Thymus (tissue), 14 donors: ENCODE measurements around the gene TUBA3C. TPM values are rescaled to one million over a fixed set of nuclear protein-coding genes. Genes with fewer than 3 reads are reported as not detected.
"Not testable (repeated sequence)": the region's sequence is repeated elsewhere in the genome, so short reads cannot be mapped to it uniquely, and the experiment has no call there.

Experiments
- DNase-seq, 9 donors: peaks; one replicate each; pipeline ENCODE4 v3.0.0-alpha.2; 2013; ENCODE audit warnings: low spot score in 9 of 9, low read depth in 6 of 9, missing footprints in 1 of 9
- H3K27ac ChIP-seq, 2 donors: one replicate each; pipeline ENCODE4 v1.5.1; 2013; ENCODE audit warnings: control low read depth in 1 of 2, low read depth in 1 of 2, low read length in 1 of 2, mild to moderate bottlenecking in 1 of 2, moderate library complexity in 1 of 2
- H3K27me3 ChIP-seq, 2 donors: one replicate each; pipeline ENCODE4 v1.5.1; 2013; ENCODE audit warnings: low read length in 1 of 2; ENCODE audit not compliant: control insufficient read depth in 2 of 2, insufficient read depth in 1 of 2
- H3K36me3 ChIP-seq, 2 donors: one replicate each; pipeline ENCODE4 v1.5.1; 2013; ENCODE audit warnings: low read length in 1 of 2, mild to moderate bottlenecking in 1 of 2, moderate library complexity in 1 of 2; ENCODE audit not compliant: control insufficient read depth in 2 of 2, insufficient read depth in 2 of 2
- H3K4me1 ChIP-seq, 2 donors: one replicate each; pipeline ENCODE4 v1.5.1; 2013; ENCODE audit warnings: low read length in 2 of 2; ENCODE audit not compliant: control insufficient read depth in 2 of 2, insufficient read depth in 2 of 2
- H3K4me3 ChIP-seq, 2 donors: one replicate each; pipeline ENCODE4 v1.5.1; 2013; ENCODE audit warnings: low read length in 2 of 2, control low read depth in 1 of 2, mild to moderate bottlenecking in 1 of 2
- H3K9me3 ChIP-seq, 2 donors: one replicate each; pipeline ENCODE4 v1.5.1; 2013; ENCODE audit warnings: low read length in 1 of 2, mild to moderate bottlenecking in 1 of 2; ENCODE audit not compliant: control insufficient read depth in 2 of 2, insufficient read depth in 1 of 2
- WGBS: extraction: QIAGEN DNeasy Blood & Tissue Kit; methylation state at CpG from one replicate; pipeline ENCODE4 v1.1.7; 2013; 5-methylcytosine and 5-hydroxymethylcytosine counted together
- long read RNA-seq, 10 donors: transcript quantifications; one replicate each; lab custom pipeline, GENCODE V29; 2026
- polyA plus RNA-seq: library from polyadenylated mRNA; stranded (reverse); fragments of 200-250 nt; gene quantifications from one replicate; pipeline ENCODE4 v1.2.3, GENCODE V29; 2013
- total RNA-seq: library from RNA; stranded (reverse); fragments of 120-200 nt; gene quantifications from one replicate; pipeline ENCODE4 v1.2.4, GENCODE V29; 2013
- donor health status: healthy.

TUBA3C gene
- total RNA-seq (not detected), polyA plus RNA-seq (not detected)
- long read RNA-seq, donor 1, result 0 reads
- long read RNA-seq, donor 2, result 0 reads
- long read RNA-seq, donor 3, result 0 reads
- long read RNA-seq, donor 4, result 0 reads
- long read RNA-seq, donor 5, result 0 reads
- long read RNA-seq, donor 6, result 0 reads
- long read RNA-seq, donor 7, result 0 reads
- long read RNA-seq, donor 8, result 0 reads
- long read RNA-seq, donor 9, result 0 reads
- long read RNA-seq, donor 10, result 0 reads

GRCh38 chr13:19181621-19182485, at the start of gene TUBA3C:
Gene TUBA3C, minus strand, starts transcription at chr13:19181824. Its CDS starts 77 bp downstream, at chr13:19181747.
- Histone ChIP-seq H3K4me3 (no peak within 1 kb of the TSS), H3K27ac (no peak within 1 kb of the TSS), H3K36me3 (no peaks in the 10 kb centered on the region), H3K9me3 (peaks cover 6 to 54% of the 10 kb centered on the region in 2 donors), H3K27me3 (no peaks in the 10 kb centered on the region), H3K4me1 (no peaks in the 10 kb centered on the region)
- 93% methylated on average over 40 of the region's 40 CpGs for WGBS
- no peak for DNase-seq

DNA sequence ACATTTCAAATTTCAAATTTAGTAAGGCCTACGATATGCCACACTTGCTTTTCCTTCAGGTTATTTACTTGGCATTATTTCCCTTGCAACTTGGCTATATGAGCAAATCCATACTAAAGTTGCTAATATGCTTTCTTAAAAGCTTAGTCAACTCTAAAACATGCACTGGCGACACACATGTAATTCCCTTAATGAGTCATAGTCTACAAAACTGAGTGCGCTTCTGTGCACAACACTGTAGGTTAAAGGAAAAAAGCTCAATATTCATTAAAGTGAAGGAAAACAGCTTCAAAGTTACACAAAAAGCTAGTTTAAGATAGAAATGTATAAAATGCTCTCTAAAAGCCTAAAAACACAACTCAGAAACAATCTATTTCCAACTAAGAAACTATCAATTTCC, 25.8 kb upstream of the TUBA3C start:
- H3K27ac ChIP-seq, H3K9me3 ChIP-seq, H3K36me3 ChIP-seq, H3K27me3 ChIP-seq, H3K4me3 ChIP-seq, DNase-seq, H3K4me1 ChIP-seq: not testable (repeated sequence)
- WGBS, result 89% methylated on average over 3 of the region's 3 CpGs

DNA sequence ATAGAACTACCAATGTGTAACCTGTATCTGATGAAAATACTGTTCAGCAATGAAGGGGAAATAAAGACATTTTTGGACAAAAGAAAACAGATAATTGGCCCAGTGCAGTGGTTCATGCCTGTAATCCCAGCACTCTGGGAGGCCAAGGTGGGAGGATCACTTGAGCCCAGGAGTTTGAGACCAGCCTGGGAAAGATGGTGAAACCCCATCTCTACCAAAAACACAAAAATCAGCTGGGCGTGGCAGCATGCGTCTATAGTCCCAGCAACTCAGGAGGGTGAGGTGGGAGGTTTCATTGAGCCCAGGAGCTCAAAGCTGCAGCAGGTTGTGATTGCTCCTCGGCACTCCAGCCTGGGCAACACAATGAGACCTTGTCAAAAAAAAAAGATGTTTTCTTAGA, 11.0 kb upstream of the TUBA3C start:
- H3K4me1 ChIP-seq, H3K27me3 ChIP-seq, H3K4me3 ChIP-seq, H3K9me3 ChIP-seq, H3K36me3 ChIP-seq, H3K27ac ChIP-seq, DNase-seq: not testable (repeated sequence)
- whole genome bisulfite sequencing, result 88% methylated on average over 3 of the region's 3 CpGs

- H3K4me3 ChIP-seq, H3K27me3 ChIP-seq, H3K4me1 ChIP-seq, H3K36me3 ChIP-seq, H3K9me3 ChIP-seq, H3K27ac ChIP-seq, DNase-seq: not testable (repeated sequence)
- WGBS, result 87% methylated on average over 3 of the region's 3 CpGs
Measured at GRCh38 chr13:19189911-19190310, 8.3 kb upstream of the TUBA3C start.

- H3K36me3 ChIP-seq, DNase-seq, H3K27ac ChIP-seq, H3K9me3 ChIP-seq, H3K4me3 ChIP-seq, H3K27me3 ChIP-seq, H3K4me1 ChIP-seq: not testable (repeated sequence)
- WGBS, result 73% methylated on average over 3 of the region's 5 CpGs
Measured at GRCh38 chr13:19189368-19189767, 7.7 kb upstream of the TUBA3C start.

DNA sequence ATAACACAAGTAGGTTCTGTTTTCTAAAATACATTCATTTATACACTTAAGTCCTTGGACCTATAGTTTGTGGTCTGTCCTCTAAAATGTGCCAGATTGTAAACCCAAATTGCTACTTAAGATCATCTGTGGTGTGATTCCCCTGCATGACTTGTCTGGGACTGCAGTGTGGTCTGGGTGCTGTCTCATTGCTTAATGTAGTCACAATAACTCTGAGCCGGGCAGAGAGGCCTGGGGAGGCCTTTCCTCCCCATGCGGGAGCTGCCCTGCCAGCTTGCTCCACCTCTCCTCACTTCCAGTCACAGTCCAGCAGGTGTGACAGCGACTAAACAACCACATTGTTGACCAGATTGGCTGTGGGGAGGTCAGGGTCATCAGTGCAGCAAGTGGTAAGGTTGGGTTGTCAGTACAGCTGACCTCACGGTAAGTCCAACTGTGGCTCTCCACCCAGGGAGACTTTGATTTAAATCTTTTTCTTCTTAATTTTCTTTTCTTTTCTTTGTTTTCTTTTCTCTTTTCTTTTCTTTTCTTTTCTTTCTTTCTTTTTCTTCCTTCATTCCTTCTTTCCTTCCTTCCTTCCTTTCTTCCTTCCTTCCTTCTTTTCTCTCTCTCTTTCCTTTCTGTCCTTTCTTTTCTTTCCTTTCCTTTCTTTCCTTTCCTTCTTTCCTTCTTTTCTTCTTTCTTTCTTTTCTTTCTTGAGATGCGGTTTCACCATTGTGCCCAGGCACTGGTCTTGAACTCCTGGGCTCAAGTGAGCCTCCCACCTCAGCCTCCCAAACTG, 4.4 kb upstream of the TUBA3C start:
- Histone ChIP-seq H3K4me1 (no peaks in the 10 kb centered on the region), H3K27me3 (no peaks in the 10 kb centered on the region), H3K4me3 (no peak overlapping the region), H3K9me3 (peaks cover 3 to 33% of the 10 kb centered on the region in 2 donors), H3K27ac (no peak overlapping the region), H3K36me3 (no peaks in the 10 kb centered on the region)
- no peak for DNase-seq
- WGBS, result 75% methylated on average over 5 of the region's 5 CpGs

- Histone ChIP-seq H3K4me1 (no peaks in the 10 kb centered on the region), H3K36me3 (no peaks in the 10 kb centered on the region), H3K27ac (no peak overlapping the region), H3K4me3 (no peak overlapping the region), H3K27me3 (no peaks in the 10 kb centered on the region), H3K9me3 (peaks cover 3 to 41% of the 10 kb centered on the region in 2 donors)
- WGBS, result 92% methylated on average over 8 of the region's 8 CpGs
- DNase-seq, result no peak
Measured at GRCh38 chr13:19185086-19185864, 3.7 kb upstream of the TUBA3C start.

GRCh38 chr13:19184176-19184575, 2.6 kb upstream of the TUBA3C start:
- no peak for DNase-seq
- 95% methylated on average over 5 of the region's 5 CpGs for WGBS
- no peaks in the 10 kb centered on the region for H3K4me1 ChIP-seq
- no peak overlapping the region for H3K4me3 ChIP-seq
- no peaks in the 10 kb centered on the region for H3K36me3 ChIP-seq
- no peaks in the 10 kb centered on the region for H3K27me3 ChIP-seq
- peaks cover 3 to 48% of the 10 kb centered on the region in 2 donors for H3K9me3 ChIP-seq
- no peak overlapping the region for H3K27ac ChIP-seq
